ENCODE measurements around the gene DOK4.

GRCh38 chr16:57498031-57498430 is 11.7 kb upstream of the DOK4 start:
- TF ChIP-seq CTCF (IDR thresholded peaks at IDR 0.05) (no peak), EP300 (IDR thresholded peaks at IDR 0.05) (no peak)
